H1 (cell line): ENCODE data around the gene SF3B1. TPM values are rescaled to one million over a fixed set of nuclear protein-coding genes. Genes with fewer than 3 reads are reported as not detected.

ENCODE experiments used
- CTCF ChIA-PET: fragments of 300-600 bp; sonication (Branson Sonifier 250); formaldehyde crosslinking; loops from one replicate; lab custom pipeline; 2021; ENCODE audit not compliant: partially characterized antibody; lab: Charles Lee
- POLR2A ChIA-PET: fragments of 300-600 bp; sonication (Branson Sonifier 250); formaldehyde crosslinking; loops from one replicate; lab custom pipeline; 2021; ENCODE audit warnings: inconsistent platforms; ENCODE audit not compliant: partially characterized antibody; lab: Charles Lee
- DNase-seq, 2 experiments: peaks; one replicate each; pipeline versions ENCODE4 v3.0.0 to v3.0.0-alpha.2; 2010 to 2022; ENCODE audit warnings: low spot score in 2 of 2, low read depth in 1 of 2, mixed read lengths in 1 of 2
- FAIRE-seq: peaks from 2 replicates; lab custom pipeline; 2011; peaks lifted over from hg19 to GRCh38; lab: Jason Lieb, UNC
- H2AFZ ChIP-seq: 2 replicates; pipeline ENCODE4 v1.8.1; 2012; ENCODE audit warnings: low read length, inconsistent platforms
- H2AK5ac ChIP-seq: 2 replicates; pipeline ENCODE4 v1.6.1; 2013; ENCODE audit warnings: low read depth, low read length
- H2BK120ac ChIP-seq: replicated peaks from 2 replicates; pipeline ENCODE3; 2013; ENCODE audit warnings: low read depth, low read length, inconsistent platforms
- H2BK12ac ChIP-seq: 2 replicates; pipeline ENCODE4 v1.6.1; 2013; ENCODE audit warnings: low read depth, low read length
- H2BK15ac ChIP-seq: 2 replicates; pipeline ENCODE4 v1.6.1; 2013; ENCODE audit warnings: low read length
- H2BK20ac ChIP-seq: 2 replicates; pipeline ENCODE4 v1.6.1; 2013; ENCODE audit warnings: low read length
- H2BK5ac ChIP-seq: 2 replicates; pipeline ENCODE4 v1.6.1; 2013; ENCODE audit warnings: low read depth, low read length
- H3K14ac ChIP-seq: 2 replicates; pipeline ENCODE4 v1.6.1; 2013; ENCODE audit warnings: inconsistent platforms; ENCODE audit not compliant: insufficient read length
- H3K18ac ChIP-seq: 2 replicates; pipeline ENCODE4 v1.6.1; 2013; ENCODE audit warnings: low read length; ENCODE audit errors: extremely low read depth
- H3K23ac ChIP-seq: 2 replicates; pipeline ENCODE4 v1.6.1; 2013; ENCODE audit warnings: inconsistent platforms; ENCODE audit not compliant: insufficient read length
- H3K23me2 ChIP-seq: 2 replicates; pipeline ENCODE4 v1.6.1; 2013; ENCODE audit warnings: low read depth, low read length
- H3K27ac ChIP-seq: 2 replicates; pipeline ENCODE4 v1.6.1; 2011; ENCODE audit warnings: low read depth, low read length, inconsistent platforms
- H3K27me3 ChIP-seq, 4 experiments: replicated peaks in 1 of 4; 1 replicate in 1 of 4; 2 replicates in 3 of 4; pipeline versions ENCODE4 v1.6.1 to v1.8.1; 2011 to 2013; ENCODE audit warnings: low read length in 3 of 4, mild to moderate bottlenecking in 3 of 4, inconsistent platforms in 2 of 4, mixed read lengths in 2 of 4, moderate library complexity in 1 of 4; ENCODE audit not compliant: control insufficient read depth in 3 of 4, insufficient read depth in 3 of 4; ENCODE audit errors: extremely low read depth in 1 of 4
- H3K36me3 ChIP-seq, 4 experiments: 2 replicates each; pipeline versions ENCODE4 v1.6.1 to v1.8.1; 2011 to 2013; ENCODE audit warnings: mild to moderate bottlenecking in 4 of 4, low read length in 3 of 4, moderate library complexity in 2 of 4, control low read depth in 1 of 4, inconsistent platforms in 1 of 4; ENCODE audit not compliant: insufficient read depth in 4 of 4, control insufficient read depth in 2 of 4
- H3K4ac ChIP-seq: replicated peaks from 2 replicates; pipeline ENCODE3; 2013; ENCODE audit warnings: low read length, low read depth, mixed read lengths, inconsistent platforms; ENCODE audit not compliant: insufficient read length
- H3K4me1 ChIP-seq, 4 experiments: replicated peaks in 1 of 4; 1 replicate in 1 of 4; 2 replicates in 3 of 4; pipeline versions ENCODE4 v1.6.1 to v1.8.1; 2011 to 2013; ENCODE audit warnings: low read length in 3 of 4, inconsistent platforms in 2 of 4, mixed read lengths in 1 of 4; ENCODE audit not compliant: insufficient read depth in 4 of 4, control insufficient read depth in 3 of 4
- H3K4me2 ChIP-seq, 2 experiments: 2 replicates each; pipeline versions ENCODE4 v1.6.1 to v1.8.1; 2011 to 2013; ENCODE audit warnings: low read depth in 2 of 2, low read length in 2 of 2, control low read depth in 1 of 2, inconsistent platforms in 1 of 2, mild to moderate bottlenecking in 1 of 2; ENCODE audit not compliant: insufficient read depth in 1 of 2
- H3K4me3 ChIP-seq, 4 experiments: fragments of 200-600, 300-600 bp in 1 of 4; sonication (generic), shearing (Covaris generic), sonication (Bioruptor Twin) in 1 of 4; 2 replicates each; pipeline versions ENCODE4 v1.5.1 to v1.8.1; 2011 to 2016; ENCODE audit warnings: low read length in 4 of 4, low read depth in 3 of 4, control low read depth in 2 of 4, inconsistent platforms in 2 of 4, mild to moderate bottlenecking in 2 of 4, mixed read lengths in 1 of 4, moderate library complexity in 1 of 4; ENCODE audit not compliant: insufficient read depth in 2 of 4; ENCODE audit errors: extremely low read depth in 1 of 4
- H3K56ac ChIP-seq: replicated peaks from 2 replicates; pipeline ENCODE3; 2013; ENCODE audit warnings: low read depth, mild to moderate bottlenecking, mixed read lengths, low read length, inconsistent platforms; ENCODE audit not compliant: insufficient read length
- H3K79me1 ChIP-seq: 2 replicates; pipeline ENCODE4 v1.6.1; 2013; ENCODE audit warnings: low read depth, low read length, control low read depth
- H3K79me2 ChIP-seq, 2 experiments: 2 replicates each; pipeline versions ENCODE4 v1.6.1 to v1.8.1; 2012 to 2013; ENCODE audit warnings: low read length in 2 of 2, mild to moderate bottlenecking in 2 of 2, inconsistent platforms in 1 of 2; ENCODE audit not compliant: insufficient read depth in 2 of 2, control insufficient read depth in 1 of 2
- H3K9ac ChIP-seq, 4 experiments: replicated peaks in 1 of 4; 1 replicate in 1 of 4; 2 replicates in 3 of 4; pipeline versions ENCODE4 v1.6.1 to v1.8.1; 2011 to 2013; ENCODE audit warnings: low read depth in 3 of 4, low read length in 3 of 4, control low read depth in 2 of 4, mild to moderate bottlenecking in 2 of 4, moderate library complexity in 2 of 4, inconsistent platforms in 1 of 4; ENCODE audit errors: extremely low read depth in 1 of 4
- H3K9me3 ChIP-seq, 2 experiments: 2 replicates each; pipeline versions ENCODE4 v1.6.1 to v1.8.1; 2012 to 2013; ENCODE audit warnings: mild to moderate bottlenecking in 2 of 2, moderate library complexity in 2 of 2, control low read depth in 1 of 2, inconsistent platforms in 1 of 2, low read depth in 1 of 2, low read length in 1 of 2, mixed read lengths in 1 of 2; ENCODE audit not compliant: insufficient read depth in 2 of 2
- H4K20me1 ChIP-seq, 2 experiments: replicated peaks in 1 of 2; 2 replicates each; pipeline versions ENCODE3 to v1.8.1; 2011 to 2013; ENCODE audit warnings: inconsistent platforms in 2 of 2, low read length in 2 of 2, mild to moderate bottlenecking in 1 of 2; ENCODE audit not compliant: insufficient read depth in 2 of 2, control insufficient read depth in 1 of 2
- H4K5ac ChIP-seq: 2 replicates; pipeline ENCODE4 v1.6.1; 2013; ENCODE audit warnings: low read length, low read depth, mixed read lengths, inconsistent platforms; ENCODE audit not compliant: insufficient read length
- H4K8ac ChIP-seq: 2 replicates; pipeline ENCODE4 v1.8.0; 2013; ENCODE audit warnings: mild to moderate bottlenecking, moderate library complexity, low read length, inconsistent platforms; ENCODE audit not compliant: insufficient read depth; ENCODE audit errors: extremely low read depth
- H4K91ac ChIP-seq: replicated peaks from 2 replicates; pipeline ENCODE3; 2013; ENCODE audit warnings: low read length, mixed read lengths, inconsistent platforms; ENCODE audit not compliant: insufficient read length
- BACH1 ChIP-seq: IDR thresholded peaks from 2 replicates; pipeline ENCODE4 v1.6.1; 2012; ENCODE audit warnings: low read length, improper control_type of control experiment
- BCL11A ChIP-seq, 2 experiments: IDR thresholded peaks; one replicate each; pipeline ENCODE4 v1.6.1; 2011; ENCODE audit warnings: low read depth in 2 of 2, low read length in 2 of 2, mild to moderate bottlenecking in 2 of 2
- CBX8 ChIP-seq: fragments of 300-800, 300-1000 bp; sonication (generic); IDR thresholded peaks from 2 replicates; pipeline ENCODE4 v1.7.1; 2016; ENCODE audit warnings: low read depth, low read length, borderline replicate concordance
- CHD1 ChIP-seq: IDR thresholded peaks from 2 replicates; pipeline ENCODE4 v1.6.1; 2012; ENCODE audit warnings: low read depth, low read length, improper control_type of control experiment
- FOSL1 ChIP-seq: IDR thresholded peaks from 2 replicates; pipeline ENCODE4 v1.6.1; 2011; ENCODE audit warnings: mild to moderate bottlenecking, low read depth, low read length, moderate library complexity; ENCODE audit not compliant: insufficient read depth
- GABPA ChIP-seq: IDR thresholded peaks from 2 replicates; pipeline ENCODE4 v1.6.1; 2011; ENCODE audit warnings: mild to moderate bottlenecking, low read length, moderate library complexity, borderline replicate concordance; ENCODE audit not compliant: insufficient read depth
- MAX ChIP-seq: IDR thresholded peaks from 2 replicates; pipeline ENCODE4 v1.6.1; 2012; ENCODE audit warnings: inconsistent platforms
- POLR2AphosphoS5 ChIP-seq: IDR thresholded peaks from 2 replicates; pipeline ENCODE4 v1.6.1; 2011; ENCODE audit warnings: low read depth, low read length
- POU5F1 ChIP-seq: IDR thresholded peaks from 2 replicates; pipeline ENCODE4 v1.6.1; 2011; ENCODE audit warnings: low read depth, mild to moderate bottlenecking, low read length, moderate library complexity
- RFX5 ChIP-seq: IDR thresholded peaks from 2 replicates; pipeline ENCODE4 v1.6.1; 2011; ENCODE audit warnings: low read depth, low read length, improper control_type of control experiment, borderline replicate concordance
- SAP30 ChIP-seq: fragments of 300-600 bp; sonication (generic); IDR thresholded peaks from 2 replicates; pipeline ENCODE4 v1.7.1; 2012; ENCODE audit warnings: low read length, moderate library complexity, mild to moderate bottlenecking, inconsistent platforms; ENCODE audit not compliant: insufficient read depth, insufficient replicate concordance
- SP1 ChIP-seq: IDR thresholded peaks from 2 replicates; pipeline ENCODE4 v1.6.1; 2011; ENCODE audit warnings: low read depth, low read length
- SP2 ChIP-seq: IDR thresholded peaks from 2 replicates; pipeline ENCODE4 v1.6.1; 2012; ENCODE audit warnings: mild to moderate bottlenecking, low read length, inconsistent platforms
- TBP ChIP-seq: IDR thresholded peaks from 2 replicates; pipeline ENCODE4 v1.6.1; 2011; ENCODE audit warnings: low read depth, low read length, improper control_type of control experiment
- TCF12 ChIP-seq: IDR thresholded peaks from 2 replicates; pipeline ENCODE4 v1.6.1; 2011; ENCODE audit warnings: low read depth, mild to moderate bottlenecking, low read length
- WGBS, 2 experiments: shearing (Covaris generic) in 1 of 2; methylation state at CpG; one replicate each; pipeline versions ENCODE4 v1.1.6 to v1.1.7; 2013 to 2015; ENCODE audit warnings: low lambda C conversion rate in 2 of 2, mixed read lengths in 2 of 2, inconsistent platforms in 1 of 2, low coverage in 1 of 2, missing lambda C conversion rate in 1 of 2; ENCODE audit not compliant: insufficient replicate concordance in 2 of 2, insufficient coverage in 1 of 2, insufficient read length in 1 of 2; ENCODE audit errors: extremely low coverage in 1 of 2, missing lambda C conversion rate in 1 of 2; 5-methylcytosine and 5-hydroxymethylcytosine counted together
- polyA plus RNA-seq, 7 experiments: library from polyadenylated mRNA; depleted of rRNA in 3 of 7; stranded (reverse) in 5 of 7; unstranded in 2 of 7; fragments of >200 nt in 5 of 7; fragments of 200-250 nt in 2 of 7; gene quantifications; 1 replicate in 5 of 7; 2 replicates in 1 of 7; 4 replicates in 1 of 7; pipeline versions ENCODE4 v1.2.1 to v1.2.3, GENCODE V29; 2011 to 2013; ENCODE audit warnings: missing spikeins in 2 of 7, mixed read lengths in 2 of 7
- total RNA-seq: library from RNA; stranded (reverse); fragmentation: NEBNext Ultra II Directional; extraction: Animal tissue kit (Norgen Biotek cat#: 25700); gene quantifications from 2 replicates; pipeline ENCODE4 v1.2.1, GENCODE V29; 2021

Gene SF3B1
- total and polyA plus RNA-seq, 2 of the 8 experiments (the other 6 are each of a cell fraction or from before 2014, with no cell fraction given), result 320 to 403 TPM

GRCh38 chr2:197386242-197386641 lies 48.6 kb downstream of the SF3B1 start:
- H4K5ac ChIP-seq, result no peak overlapping the region
- H4K91ac ChIP-seq, result no peak overlapping the region
- H2BK120ac ChIP-seq, result no peak overlapping the region
- H3K27me3 ChIP-seq, result no peaks in the 10 kb centered on the region
- H3K9me3 ChIP-seq, result no peaks in the 10 kb centered on the region
- CTCF ChIA-PET, result interaction anchor here (0.6 to 1.8 kb wide), 6 partner anchors 8 to 628 kb away, joined by 3 to 4 read pairs (median 4); no protein-coding TSS in a partner anchor
- H4K8ac ChIP-seq, result no peak overlapping the region
- H3K18ac ChIP-seq, result no peak overlapping the region
- no peak overlapping the region for H3K9ac ChIP-seq
- H3K4me1 ChIP-seq, result no peaks in the 10 kb centered on the region
- H3K4ac ChIP-seq, result no peak overlapping the region
- H3K56ac ChIP-seq, result no peak overlapping the region
- H2BK12ac ChIP-seq, result no peak overlapping the region
- H2BK15ac ChIP-seq, result no peak overlapping the region
- no peaks in the 10 kb centered on the region for H3K79me2 ChIP-seq
- H3K23ac ChIP-seq, result no peak overlapping the region
- H3K4me2 ChIP-seq, result no peak overlapping the region
- POLR2A ChIA-PET, result interaction anchor here (0.7 to 1.5 kb wide), 4 partner anchors 11 to 49 kb away, joined by 3 to 5 read pairs (median 4); partner anchors contain the start of gene SF3B1
- no peaks in the 10 kb centered on the region for H3K23me2 ChIP-seq
- DNase-seq (no peak), FAIRE-seq (no peak)
- no peak overlapping the region for H2AFZ ChIP-seq
- H3K79me1 ChIP-seq, result no peaks in the 10 kb centered on the region
- no peak overlapping the region for H2AK5ac ChIP-seq
- peaks cover 0 to 5% of the 10 kb centered on the region in 2 experiments for H4K20me1 ChIP-seq
- no peak overlapping the region for H2BK20ac ChIP-seq
- no peak overlapping the region for H3K4me3 ChIP-seq
- H2BK5ac ChIP-seq, result no peak overlapping the region
- H3K36me3 ChIP-seq, result peaks cover 0 to 7% (median 1%) of the 10 kb centered on the region in 4 experiments; a peak in 5 of 8 replicates
- WGBS, 2 experiments, result 84% methylated on average over 2 of the region's 2 CpGs; no CpG with 5 or more reads in 1 of the 2 experiments
- no peak overlapping the region for H3K14ac ChIP-seq
- H3K27ac ChIP-seq, result no peak overlapping the region
- TF ChIP-seq SAP30 (no peak), RFX5 (no peak), TCF12 (no peak), GABPA (no peak), BCL11A (IDR thresholded peaks at IDR 0.05; ENCODE audit: low read depth in 2 of 2, low read length in 2 of 2) (no peak), MAX (no peak), CBX8 (no peak), POLR2AphosphoS5 (no peak), SP1 (no peak), POU5F1 (no peak), CHD1 (no peak), SP2 (no peak), TBP (no peak), BACH1 (no peak), FOSL1 (no peak)
